Endothelial cell of hepatic sinusoid (primary cell): ENCODE results near the gene LUZP4.

Source experiments
- in situ Hi-C: cut with HindIII; loops from 2 replicates; pipeline ENCODE4 v1.10.0; 2017; ENCODE audit warnings: low sequenced_read_pairs

Gene LUZP4, protein sequence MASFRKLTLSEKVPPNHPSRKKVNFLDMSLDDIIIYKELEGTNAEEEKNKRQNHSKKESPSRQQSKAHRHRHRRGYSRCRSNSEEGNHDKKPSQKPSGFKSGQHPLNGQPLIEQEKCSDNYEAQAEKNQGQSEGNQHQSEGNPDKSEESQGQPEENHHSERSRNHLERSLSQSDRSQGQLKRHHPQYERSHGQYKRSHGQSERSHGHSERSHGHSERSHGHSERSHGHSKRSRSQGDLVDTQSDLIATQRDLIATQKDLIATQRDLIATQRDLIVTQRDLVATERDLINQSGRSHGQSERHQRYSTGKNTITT

DNA sequence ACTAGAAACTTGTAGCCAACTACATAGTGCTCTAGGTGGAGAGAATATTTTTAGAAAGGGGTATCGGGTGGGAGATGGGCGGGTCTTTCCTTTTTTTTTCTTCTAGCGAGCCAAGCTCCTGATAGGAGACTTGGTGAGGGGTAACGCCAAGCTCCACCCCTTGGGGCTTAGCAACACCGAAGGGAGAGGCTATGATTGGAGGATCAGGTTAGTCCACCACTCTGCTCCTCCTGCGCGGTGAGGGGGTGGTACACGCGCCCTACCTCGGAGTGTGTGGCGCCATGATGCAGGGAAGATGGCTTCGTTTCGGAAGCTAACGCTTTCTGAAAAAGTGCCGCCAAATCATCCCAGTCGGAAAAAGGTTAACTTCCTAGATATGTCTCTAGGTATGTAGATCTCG is at the start of gene LUZP4:
LUZP4 (plus strand) TSS at position 251 of the 400 bp plus-strand sequence; CDS start at position 296, 45 bp downstream.
- in situ Hi-C loops, result no loop called here

DNA sequence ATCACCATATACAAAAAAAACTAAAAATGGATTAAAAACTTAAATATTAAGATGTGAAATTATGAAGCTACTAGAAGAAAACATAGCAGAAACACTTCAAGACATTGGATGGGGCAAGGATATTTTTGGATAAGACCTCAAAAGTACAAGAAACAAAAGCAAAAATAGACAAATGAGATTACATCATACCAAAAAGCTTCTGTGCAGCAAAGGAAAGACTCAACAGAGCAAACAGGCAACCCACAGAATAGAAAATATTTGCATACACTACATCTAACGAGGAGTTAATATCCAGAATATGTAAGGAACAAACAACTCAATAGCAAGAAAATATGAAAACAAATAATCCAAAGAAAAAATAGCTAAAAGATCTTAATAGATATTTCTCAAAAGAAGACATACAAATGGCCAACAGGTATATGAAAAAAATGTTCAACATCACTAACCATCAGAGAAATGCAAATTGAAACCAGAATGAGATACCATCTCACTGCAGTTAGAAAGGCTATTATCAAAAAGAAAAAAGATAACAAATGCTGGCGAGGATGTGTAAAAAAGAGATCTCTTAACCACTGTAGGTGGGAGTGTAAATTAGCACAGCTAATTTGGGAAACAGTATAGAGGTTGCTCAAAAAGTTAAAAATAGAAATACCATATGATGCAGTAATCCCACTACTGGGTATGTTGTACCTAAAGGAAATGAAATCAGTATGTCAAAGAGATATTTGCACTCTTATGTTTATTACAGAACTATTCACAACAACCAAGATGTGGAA is 37.9 kb upstream of the LUZP4 start:
- in situ Hi-C loops, result no loop called here

DNA sequence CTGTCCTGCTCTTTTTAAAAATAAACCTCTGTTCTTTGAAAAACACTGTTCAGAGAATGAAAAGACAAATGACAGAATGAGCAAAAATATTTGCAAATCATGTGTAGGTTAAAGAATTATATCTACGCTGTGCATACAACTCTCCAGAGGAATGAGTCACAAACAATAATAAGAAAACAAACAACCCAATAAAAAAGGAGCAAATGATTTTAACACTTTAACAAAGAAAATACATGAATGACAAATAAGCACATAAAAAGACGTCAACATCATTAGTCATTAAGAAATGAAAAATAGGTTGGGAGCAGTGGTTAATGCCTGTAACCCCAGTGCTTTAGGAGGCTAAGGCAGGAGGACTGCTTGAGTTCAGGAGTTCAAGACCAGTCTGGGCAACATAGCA is 34.5 kb upstream of the LUZP4 start:
- in situ Hi-C loops, result no loop called here

DNA sequence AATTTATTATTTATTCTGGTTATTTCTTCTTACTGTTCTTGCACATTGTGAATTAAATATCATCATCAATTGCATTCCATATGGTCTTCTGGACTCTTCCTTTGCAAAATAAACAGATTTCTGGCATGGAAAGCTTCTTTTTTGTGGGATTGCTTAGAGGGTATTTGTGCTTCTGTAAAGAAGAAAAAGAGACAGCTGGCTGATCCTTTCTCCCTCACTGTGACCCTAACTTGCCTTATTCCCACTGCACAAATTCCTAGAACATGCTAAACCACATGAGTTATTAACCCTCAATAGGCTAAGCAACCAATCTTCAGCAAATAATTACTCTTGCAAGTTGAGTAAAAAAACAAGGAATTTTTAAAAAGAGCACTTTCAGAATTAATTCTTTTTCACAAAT is 31.8 kb upstream of the LUZP4 start:
- in situ Hi-C loops, result no loop called here

- in situ Hi-C loops, result no loop called here
These were observed 30.2 kb upstream of the LUZP4 start for GRCh38 chrX:115259238-115259875.

DNA sequence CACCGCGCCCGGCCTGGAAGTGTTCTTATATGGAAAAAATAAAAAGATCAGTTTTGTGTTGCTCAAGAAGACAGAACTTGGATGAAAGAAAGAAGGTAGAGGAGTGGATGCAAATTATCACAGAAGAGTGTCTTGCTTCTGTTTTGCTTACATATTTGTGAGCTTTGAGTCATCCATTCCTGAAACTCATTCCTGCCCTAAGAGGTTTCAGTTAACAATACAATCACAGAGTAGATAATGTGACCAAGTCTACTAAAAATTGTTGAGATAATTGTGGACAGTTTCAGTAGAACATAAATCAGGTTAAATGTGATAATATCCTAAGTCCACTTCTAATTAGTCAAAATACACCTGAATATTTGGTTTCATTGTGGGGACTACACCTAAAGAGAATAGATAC is 29.2 kb upstream of the LUZP4 start:
- in situ Hi-C loops, result no loop called here

GRCh38 chrX:115261148-115261547 is 28.4 kb upstream of the LUZP4 start:
- in situ Hi-C loops, result no loop called here

DNA sequence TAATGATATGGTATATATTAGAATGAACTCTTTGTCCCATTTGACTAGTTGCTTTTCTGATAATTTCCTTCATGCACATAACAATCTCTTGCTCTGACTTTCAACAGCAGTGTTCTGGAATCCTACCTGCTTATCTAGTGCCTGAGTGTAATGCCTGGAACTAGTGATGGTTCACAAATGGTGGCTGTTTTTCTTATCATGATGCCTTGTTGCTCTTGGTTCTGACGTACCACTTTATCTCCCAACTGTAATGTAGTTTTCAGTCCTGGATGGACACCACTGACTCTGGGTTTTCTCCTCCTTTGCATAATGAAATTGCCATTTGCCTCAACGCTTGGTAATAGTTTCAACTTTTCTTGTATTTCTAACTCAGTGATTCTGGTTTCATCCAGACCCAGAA is 25.5 kb upstream of the LUZP4 start:
- in situ Hi-C loops, result no loop called here

- in situ Hi-C loops, result no loop called here
These were observed 23.2 kb upstream of the LUZP4 start for GRCh38 chrX:115266300-115266699.

- in situ Hi-C loops, result no loop called here
These were observed 21.1 kb upstream of the LUZP4 start for GRCh38 chrX:115268421-115268820.

GRCh38 chrX:115269051-115269683 is 20.3 kb upstream of the LUZP4 start:
- in situ Hi-C loops, result no loop called here

DNA sequence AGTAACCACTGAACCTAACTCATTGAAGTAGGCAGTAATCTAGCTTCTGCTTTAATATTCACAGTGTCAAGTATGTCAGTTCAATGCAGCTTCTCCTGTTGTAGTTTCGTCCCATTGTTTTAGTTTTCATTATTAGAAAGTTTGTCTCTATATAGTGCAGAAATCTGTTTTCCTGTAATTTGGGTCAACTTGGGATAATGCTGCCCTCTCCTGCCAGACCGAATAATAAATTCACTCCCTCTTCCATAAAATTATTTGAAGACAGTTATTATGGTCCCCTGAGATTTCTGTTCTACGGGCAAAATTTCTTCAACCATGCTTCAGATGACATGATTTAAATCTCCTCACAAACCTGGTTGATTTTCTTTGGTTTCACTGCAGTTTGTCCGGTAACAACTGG is 4.6 kb upstream of the LUZP4 start:
- in situ Hi-C loops, result no loop called here

- in situ Hi-C loops, result no loop called here
These were observed 7.7 kb downstream of the LUZP4 start for GRCh38 chrX:115297189-115297588.

DNA sequence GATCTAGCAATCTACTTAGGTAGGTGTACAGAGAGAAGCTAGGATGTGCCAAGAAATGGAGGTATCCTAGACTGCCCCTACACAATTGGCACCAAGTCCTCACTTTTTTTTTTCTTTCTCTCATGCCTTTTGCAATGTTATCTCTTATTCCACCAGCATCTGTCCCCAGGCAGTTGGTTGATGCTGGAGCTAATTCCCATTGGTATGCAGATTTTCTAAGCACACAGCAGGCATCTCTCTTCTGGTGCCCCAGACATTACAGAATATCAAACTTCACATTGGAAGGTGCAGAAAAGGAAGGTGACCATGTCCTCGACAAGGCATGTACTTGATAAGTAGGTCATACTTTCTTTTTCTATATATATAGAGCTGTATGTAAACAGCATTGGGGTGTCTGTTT is 21.6 kb downstream of the LUZP4 start:
- in situ Hi-C loops, result no loop called here

DNA sequence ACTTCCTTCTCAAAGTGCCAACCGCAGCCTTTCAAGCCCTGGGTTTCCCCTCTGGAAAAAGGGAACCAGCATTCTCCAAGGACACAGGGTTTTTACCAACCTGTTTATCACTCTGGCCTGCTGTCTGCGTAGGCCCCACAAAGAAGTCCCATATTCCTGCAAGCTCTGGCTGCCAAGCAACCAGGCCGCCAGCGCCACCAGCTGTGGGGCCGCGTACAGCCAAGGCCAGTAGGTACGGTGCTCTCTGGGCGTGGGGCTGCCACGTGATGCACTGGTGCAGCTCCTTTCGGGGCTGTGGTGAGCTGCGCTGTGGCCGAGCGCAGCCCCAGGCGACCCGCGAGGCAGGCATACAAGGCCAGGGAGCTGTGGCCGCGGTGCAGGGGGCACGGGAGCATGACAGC is 22.1 kb downstream of the LUZP4 start:
- in situ Hi-C loops, result no loop called here

DNA sequence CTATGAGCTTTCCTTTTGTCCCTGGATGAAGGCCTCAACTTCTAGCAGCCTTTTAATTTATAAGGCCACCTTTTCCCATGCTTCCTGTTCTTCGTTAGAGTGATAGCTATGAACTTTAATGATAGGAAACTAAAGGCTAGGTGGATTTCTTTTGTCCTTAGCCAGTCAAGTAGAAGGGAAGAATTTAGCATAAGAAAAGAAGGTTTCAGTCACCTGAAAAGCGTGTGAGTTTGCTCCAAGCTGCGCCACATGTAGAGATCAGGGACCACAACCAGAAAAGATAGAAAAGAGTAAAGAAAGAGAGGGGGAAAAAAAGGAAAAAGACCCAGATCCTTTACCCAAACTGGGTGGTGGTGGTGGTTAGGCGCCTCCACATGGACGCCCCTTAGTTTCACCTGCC is 28.6 kb downstream of the LUZP4 start:
- in situ Hi-C loops, result no loop called here

DNA sequence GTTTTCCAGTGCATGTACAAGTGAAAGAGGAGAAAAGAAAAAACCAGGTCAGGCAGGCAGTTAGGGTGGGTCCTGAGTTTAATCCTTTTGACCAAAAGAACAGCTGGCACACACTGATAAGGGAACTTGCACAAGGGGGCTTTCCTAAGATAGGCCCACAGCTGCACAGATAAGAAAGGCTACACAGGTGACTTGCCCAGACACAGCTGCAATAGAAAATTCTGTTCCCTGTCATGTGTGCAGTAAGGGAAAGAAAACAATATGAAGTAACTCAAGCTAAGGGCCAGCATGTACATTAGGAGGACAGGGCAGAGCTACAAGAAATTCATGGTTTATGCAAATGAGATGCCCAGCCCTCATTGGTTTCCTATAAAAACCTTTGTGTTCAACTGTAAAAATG is 32.9 kb downstream of the LUZP4 start:
- in situ Hi-C loops, result no loop called here

DNA sequence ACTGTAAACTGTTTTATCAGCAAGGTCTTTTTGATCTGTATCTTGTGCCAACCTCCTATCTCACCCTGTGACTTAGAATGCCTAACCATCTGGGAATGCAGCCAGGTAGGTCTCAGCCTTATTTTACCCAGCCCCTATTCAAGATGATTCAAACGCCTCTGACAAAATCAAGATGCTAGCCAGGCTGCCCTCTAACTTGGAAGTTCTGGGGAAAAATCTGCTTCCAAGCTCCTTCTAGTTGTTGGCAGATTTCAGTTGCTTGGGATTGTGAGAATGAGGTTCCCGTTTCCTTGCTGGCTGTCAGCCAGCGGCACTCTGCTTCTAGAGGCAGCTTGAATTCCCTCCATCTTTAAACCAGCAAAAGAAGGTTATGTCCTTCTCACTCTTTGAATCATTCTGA is 34.7 kb downstream of the LUZP4 start:
- in situ Hi-C loops, result no loop called here

GRCh38 chrX:115329282-115329681 is 39.8 kb downstream of the LUZP4 start:
- in situ Hi-C loops, result loop anchor here (5.0 kb wide), 1 partner anchor 93 kb away; no protein-coding TSS in a partner anchor

GRCh38 chrX:115330498-115331168 is 41.1 kb downstream of the LUZP4 start:
- in situ Hi-C loops, result loop anchor here (5.0 kb wide), 1 partner anchor 237 kb away; no protein-coding TSS in a partner anchor

DNA sequence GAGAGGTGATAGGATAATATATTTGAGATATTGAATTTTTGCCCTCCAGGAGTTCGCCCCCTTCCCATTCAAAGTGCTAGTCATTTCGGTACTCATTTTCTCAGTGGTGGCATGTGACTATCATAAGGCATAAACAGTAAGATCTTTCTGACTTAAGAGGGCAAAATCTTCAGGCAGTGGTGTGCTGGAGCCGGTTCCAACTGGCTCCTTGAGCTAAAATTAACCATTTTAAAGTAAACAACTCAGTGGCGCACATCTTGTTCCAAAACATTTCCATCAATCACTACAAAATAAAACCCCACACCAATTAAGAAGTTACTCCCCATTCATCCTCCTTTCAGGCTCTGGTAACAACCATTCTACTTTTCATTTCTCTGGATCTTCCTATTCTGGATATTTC is 43.3 kb downstream of the LUZP4 start:
- in situ Hi-C loops, result loop anchor here (5.0 kb wide), 1 partner anchor 234 kb away; no protein-coding TSS in a partner anchor
